DOHH2 (cell line): ENCODE data around the gene RHO.

ENCODE experiments used
- H3F3A ChIP-seq: fragments of 200-600 bp; sonication (generic), shearing (Covaris generic); 2 replicates; pipeline ENCODE4 v1.6.0; 2016; ENCODE audit warnings: antibody characterized with exemption, mild to moderate bottlenecking; ENCODE audit not compliant: control insufficient read depth, insufficient read depth
- H3K27ac ChIP-seq: fragments of 200-600 bp; sonication (generic); 2 replicates; pipeline ENCODE4 v1.5.1; 2014; ENCODE audit warnings: low read depth, mild to moderate bottlenecking, low read length, moderate library complexity
- H3K27me3 ChIP-seq: fragments of 200-600 bp; sonication (generic); 2 replicates; pipeline ENCODE4 v1.6.1; 2014; ENCODE audit warnings: mild to moderate bottlenecking, low read length, mixed read lengths; ENCODE audit not compliant: control insufficient read depth
- H3K36me3 ChIP-seq: fragments of 200-600 bp; sonication (generic); 2 replicates; pipeline ENCODE4 v1.6.1; 2014; ENCODE audit warnings: mild to moderate bottlenecking, low read length, moderate library complexity, mixed read lengths; ENCODE audit not compliant: control insufficient read depth
- H3K4me1 ChIP-seq: fragments of 200-600 bp; sonication (generic); 2 replicates; pipeline ENCODE4 v1.6.1; 2014; ENCODE audit warnings: mild to moderate bottlenecking, low read length, mixed read lengths; ENCODE audit not compliant: control insufficient read depth
- H3K4me2 ChIP-seq: fragments of 200-600 bp; sonication (generic); 2 replicates; pipeline ENCODE4 v1.6.0; 2014; ENCODE audit warnings: mild to moderate bottlenecking, low read length, moderate library complexity
- H3K4me3 ChIP-seq: fragments of 200-600 bp; sonication (generic); 2 replicates; pipeline ENCODE4 v1.5.1; 2014; ENCODE audit warnings: mild to moderate bottlenecking, low read length, mixed read lengths
- H3K79me2 ChIP-seq: fragments of 200-600 bp; sonication (generic); 2 replicates; pipeline ENCODE4 v1.6.1; 2014; ENCODE audit warnings: mild to moderate bottlenecking, low read length, mixed read lengths; ENCODE audit not compliant: control insufficient read depth
- H3K9me2 ChIP-seq: fragments of 200-600 bp; sonication (generic); replicated peaks from 2 replicates; pipeline ENCODE4 v1.6.1; 2014; ENCODE audit warnings: mild to moderate bottlenecking, low read length, mixed read lengths; ENCODE audit not compliant: control insufficient read depth
- H3K9me3 ChIP-seq: fragments of 200-600 bp; sonication (generic); 2 replicates; pipeline ENCODE4 v1.6.1; 2014; ENCODE audit warnings: antibody characterized with exemption, low read length, mixed read lengths; ENCODE audit not compliant: control insufficient read depth, insufficient read depth
- H4K20me1 ChIP-seq: fragments of 200-600 bp; sonication (generic); 2 replicates; pipeline ENCODE4 v1.6.0; 2014; ENCODE audit warnings: low read depth, mild to moderate bottlenecking, antibody characterized with exemption, low read length, moderate library complexity; ENCODE audit not compliant: control insufficient read depth, insufficient read depth
- CTCF ChIP-seq: fragments of 200-600 bp; sonication (generic); IDR thresholded peaks from one replicate; pipeline ENCODE4 v1.5.1; 2014; ENCODE audit warnings: antibody characterized with exemption, mild to moderate bottlenecking, low read depth, low read length; ENCODE audit not compliant: poor library complexity, severe bottlenecking
- EZH2phosphoT487 ChIP-seq: fragments of 200-600 bp; sonication (generic); IDR thresholded peaks from 2 replicates; pipeline ENCODE4 v1.6.1; 2017; ENCODE audit warnings: borderline replicate concordance, mild to moderate bottlenecking, antibody characterized with exemption, low read length, moderate library complexity, mixed read lengths

The RHO gene

GRCh38 chr3:129571605-129572547 lies 43.4 kb downstream of the RHO start:
- Histone ChIP-seq H3F3A (0 out of 2 replicates have a peak, but pooled peaks cover 3% of the 10 kb centered on the region), H3K27me3 (no peaks in the 10 kb centered on the region), H3K9me2 (no peaks in the 10 kb centered on the region), H3K4me1 (peaks cover 32% of the 10 kb centered on the region), H3K27ac (no peak overlapping the region), H3K79me2 (no peaks in the 10 kb centered on the region), H3K4me2 (no peak overlapping the region), H3K9me3 (no peaks in the 10 kb centered on the region), H4K20me1 (no peaks in the 10 kb centered on the region), H3K36me3 (no peaks in the 10 kb centered on the region), H3K4me3 (no peak overlapping the region)
- TF ChIP-seq EZH2phosphoT487 (no peak), CTCF (no peak)

- Histone ChIP-seq H3K9me3 (no peaks in the 10 kb centered on the region), H3K27me3 (no peaks in the 10 kb centered on the region), H3K4me1 (peaks cover 39% of the 10 kb centered on the region), H3K79me2 (no peaks in the 10 kb centered on the region), H4K20me1 (no peaks in the 10 kb centered on the region), H3K36me3 (no peaks in the 10 kb centered on the region), H3K27ac (no peak overlapping the region), H3K9me2 (no peaks in the 10 kb centered on the region), H3K4me2 (no peak overlapping the region), H3F3A (0 out of 2 replicates have a peak, but pooled peaks cover 3% of the 10 kb centered on the region), H3K4me3 (no peak overlapping the region)
- TF ChIP-seq CTCF, result no peak
- TF ChIP-seq EZH2phosphoT487, result no peak
These were observed 44.2 kb downstream of the RHO start for GRCh38 chr3:129572603-129573002.

DNA sequence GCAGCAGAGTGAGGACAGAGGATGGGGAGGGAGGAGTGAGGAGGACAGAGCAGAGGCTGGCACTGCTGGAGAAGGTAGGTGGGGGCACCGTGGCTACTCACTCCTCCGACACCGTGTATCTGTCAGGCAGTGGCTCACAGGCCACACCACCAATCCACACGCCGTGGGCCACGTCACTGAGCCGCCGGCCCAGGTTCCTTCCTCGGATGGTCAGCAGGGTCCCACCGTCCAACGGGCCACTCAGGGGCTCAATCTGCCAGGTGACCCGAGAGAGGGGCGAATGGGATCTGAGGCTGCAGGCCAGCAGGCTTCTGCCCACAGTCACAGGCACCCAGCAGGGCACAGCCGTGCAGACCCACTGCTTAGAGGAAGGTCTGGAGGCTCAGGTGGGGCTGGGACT lies 45.1 kb downstream of the RHO start:
- Histone ChIP-seq H3F3A (0 out of 2 replicates have a peak, but pooled peaks cover 3% of the 10 kb centered on the region), H3K9me2 (no peaks in the 10 kb centered on the region), H4K20me1 (no peaks in the 10 kb centered on the region), H3K27ac (no peak overlapping the region), H3K4me1 (peaks cover 48% of the 10 kb centered on the region), H3K79me2 (no peaks in the 10 kb centered on the region), H3K27me3 (no peaks in the 10 kb centered on the region), H3K4me3 (no peak overlapping the region), H3K4me2 (no peak overlapping the region), H3K36me3 (no peaks in the 10 kb centered on the region), H3K9me3 (no peaks in the 10 kb centered on the region)
- TF ChIP-seq EZH2phosphoT487, result no peak
- no peak for TF ChIP-seq CTCF
